Ectodermal cell (in vitro differentiated cells): Measurements from ENCODE around the gene FOXO6.
"Not testable (repeated sequence)": the region's sequence is repeated elsewhere in the genome, so short reads cannot be mapped to it uniquely, and the experiment has no call there.

ENCODE experiments used
- H3K27ac ChIP-seq: 2 replicates; pipeline ENCODE4 v1.7.0; 2013; ENCODE audit warnings: mild to moderate bottlenecking, low read depth, low read length; ENCODE audit not compliant: insufficient read depth, poor library complexity, severe bottlenecking
- H3K27me3 ChIP-seq: 2 replicates; pipeline ENCODE4 v1.7.0; 2013; ENCODE audit warnings: mild to moderate bottlenecking, low read length; ENCODE audit not compliant: insufficient read depth, control insufficient read depth, poor library complexity, severe bottlenecking
- H3K36me3 ChIP-seq: one replicate; pipeline ENCODE4 v1.7.0; 2013; ENCODE audit warnings: low read length; ENCODE audit not compliant: control insufficient read depth, insufficient read depth
- H3K4me1 ChIP-seq: one replicate; pipeline ENCODE4 v1.7.0; 2013; ENCODE audit warnings: low read length; ENCODE audit not compliant: control insufficient read depth, insufficient read depth
- H3K4me3 ChIP-seq: 2 replicates; pipeline ENCODE4 v1.7.0; 2013; ENCODE audit warnings: low read depth, low read length, control low read depth; ENCODE audit not compliant: insufficient read depth
- H3K9me3 ChIP-seq: 2 replicates; pipeline ENCODE4 v1.7.0; 2013; ENCODE audit warnings: mild to moderate bottlenecking, low read length, moderate library complexity; ENCODE audit not compliant: control insufficient read depth
- WGBS, 2 experiments: methylation state at CpG; one replicate each; pipeline ENCODE4 v1.1.7; 2013; ENCODE audit warnings: missing lambda C conversion rate in 2 of 2; 5-methylcytosine and 5-hydroxymethylcytosine counted together

FOXO6 gene

GRCh38 chr1:41329662-41330587 lies 31.3 kb upstream of the FOXO6 start:
- Histone ChIP-seq H3K4me1 (peaks cover 17% of the 10 kb centered on the region), H3K27me3 (no peaks in the 10 kb centered on the region), H3K4me3 (no peak overlapping the region), H3K9me3 (no peaks in the 10 kb centered on the region), H3K27ac (no peak overlapping the region), H3K36me3 (no peaks in the 10 kb centered on the region)
- 78 to 80% methylated on average over 11 of the region's 11 CpGs for WGBS, 2 experiments

DNA sequence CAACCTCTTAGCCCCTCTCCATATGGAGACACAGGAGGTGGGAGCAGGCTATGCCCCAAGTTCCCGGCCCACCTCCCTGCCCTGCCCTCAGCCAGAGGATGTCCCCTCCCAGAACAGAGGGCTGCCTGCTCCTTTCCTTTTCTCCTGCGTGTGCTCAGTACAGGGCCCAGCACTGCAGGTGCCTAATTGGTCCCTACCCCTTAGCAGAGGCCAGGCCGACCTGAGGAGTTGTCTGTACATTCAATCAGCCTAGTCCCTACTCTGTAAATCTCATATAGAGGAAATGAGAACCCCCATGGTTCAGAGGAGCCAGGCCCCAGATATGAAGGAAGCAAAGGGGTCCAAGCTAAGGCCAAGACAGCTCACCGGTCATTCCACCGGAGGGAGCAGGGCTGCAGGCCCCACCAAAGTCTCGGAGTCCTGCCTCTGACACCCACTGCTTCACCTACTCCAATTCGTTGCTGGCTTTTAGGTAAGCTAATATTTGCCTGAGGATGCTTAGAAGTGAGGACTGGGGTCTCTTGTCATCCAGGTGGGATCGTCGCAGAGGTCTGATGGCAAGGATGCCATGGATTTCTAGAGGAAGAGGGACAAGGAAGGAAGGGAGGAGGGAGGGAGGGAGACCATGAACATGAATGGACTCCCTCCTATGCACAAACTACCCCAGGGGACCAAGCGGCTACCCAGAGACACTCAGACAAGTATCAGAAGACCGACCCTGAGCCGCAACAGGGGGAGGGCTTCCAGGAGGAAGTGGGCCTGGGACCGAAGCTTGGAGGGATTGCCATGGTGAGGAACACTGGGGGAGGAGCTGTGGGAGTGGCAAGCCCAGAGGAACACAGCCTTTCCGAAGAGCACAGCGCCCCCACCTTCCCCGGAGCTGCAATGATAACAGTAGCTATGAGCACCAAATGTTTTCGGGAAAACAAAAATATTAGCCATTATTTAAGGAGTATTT lies 30.4 kb upstream of the FOXO6 start:
- peaks cover 17% of the 10 kb centered on the region for H3K4me1 ChIP-seq
- no peak overlapping the region for H3K27ac ChIP-seq
- no peaks in the 10 kb centered on the region for H3K9me3 ChIP-seq
- no peaks in the 10 kb centered on the region for H3K36me3 ChIP-seq
- H3K27me3 ChIP-seq = no peaks in the 10 kb centered on the region
- no peak overlapping the region for H3K4me3 ChIP-seq
- 45 to 47% methylated on average over 17 of the region's 17 CpGs for WGBS, 2 experiments

- Histone ChIP-seq H3K36me3 (no peaks in the 10 kb centered on the region), H3K4me3 (no peak overlapping the region), H3K27ac (no peak overlapping the region), H3K9me3 (no peaks in the 10 kb centered on the region), H3K27me3 (no peaks in the 10 kb centered on the region), H3K4me1 (peaks cover 17% of the 10 kb centered on the region)
- WGBS, 2 experiments = 43% methylated on average over 1 of the region's 1 CpG
Measured at GRCh38 chr1:41331546-41331917, 29.7 kb upstream of the FOXO6 start.

- H3K9me3 ChIP-seq, H3K27ac ChIP-seq, H3K36me3 ChIP-seq, H3K27me3 ChIP-seq, H3K4me3 ChIP-seq: not testable (repeated sequence)
- 92 to 96% methylated on average over 6 of the region's 6 CpGs for WGBS, 2 experiments
- peaks cover 17% of the 10 kb centered on the region for H3K4me1 ChIP-seq
Measured at GRCh38 chr1:41332161-41332560, 29.1 kb upstream of the FOXO6 start.

DNA sequence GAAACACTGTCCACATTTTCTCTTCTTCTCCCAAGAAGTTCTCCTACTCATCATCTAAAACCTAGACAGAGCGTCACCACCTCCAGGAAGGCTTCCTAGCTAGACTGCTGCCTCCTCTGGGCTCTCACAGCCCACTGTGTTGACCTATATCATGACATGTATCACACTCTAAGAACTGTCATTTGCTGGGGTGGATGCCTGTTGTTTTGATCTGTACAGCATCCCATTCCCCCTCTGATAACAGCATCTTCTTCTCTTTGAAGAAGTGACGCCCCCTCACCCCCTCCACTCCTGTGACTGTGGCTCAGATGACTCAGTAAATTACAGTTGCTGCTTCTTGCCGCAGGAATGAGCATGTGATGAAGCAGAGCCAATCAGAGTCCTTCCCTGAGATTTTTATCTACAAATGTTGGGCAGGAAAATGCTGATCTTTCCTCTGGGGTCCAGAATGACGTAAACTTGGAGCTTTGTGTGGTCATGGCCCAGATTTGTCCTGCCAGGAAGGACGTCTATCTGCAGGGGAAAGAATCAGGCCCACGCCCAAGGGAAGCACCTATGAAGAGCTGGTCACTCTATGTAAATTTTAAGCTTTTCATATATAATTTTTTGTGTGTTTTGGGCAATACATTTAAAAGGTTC lies 28.0 kb upstream of the FOXO6 start:
- no peak overlapping the region for H3K4me3 ChIP-seq
- H3K27me3 ChIP-seq = no peaks in the 10 kb centered on the region
- 70 to 76% methylated on average over 6 of the region's 6 CpGs for WGBS, 2 experiments
- peaks cover 17% of the 10 kb centered on the region for H3K4me1 ChIP-seq
- H3K9me3 ChIP-seq = no peaks in the 10 kb centered on the region
- no peak overlapping the region for H3K27ac ChIP-seq
- H3K36me3 ChIP-seq = no peaks in the 10 kb centered on the region

DNA sequence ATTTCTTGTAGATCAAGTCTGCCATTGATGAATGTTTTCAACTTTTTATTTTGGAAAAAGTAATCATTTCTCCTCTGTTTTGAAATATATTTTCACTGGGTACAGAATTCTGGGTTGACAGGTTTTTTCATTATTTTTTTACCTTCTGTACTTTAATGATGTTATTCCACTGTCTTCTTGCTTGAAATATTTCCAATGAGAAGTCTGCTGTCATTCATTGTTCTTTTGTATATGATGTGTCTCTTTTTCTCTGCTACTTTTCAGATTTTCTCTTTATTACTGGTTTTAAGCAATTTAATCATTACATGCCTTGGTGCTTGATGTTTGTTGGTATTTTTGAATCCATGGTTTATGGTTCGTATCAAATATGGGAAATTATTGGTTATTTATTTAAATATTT lies 22.4 kb upstream of the FOXO6 start:
- Histone ChIP-seq H3K27ac (no peak overlapping the region), H3K27me3 (no peaks in the 10 kb centered on the region), H3K4me3 (no peak overlapping the region), H3K4me1 (no peaks in the 10 kb centered on the region), H3K36me3 (no peaks in the 10 kb centered on the region), H3K9me3 (no peaks in the 10 kb centered on the region)
- WGBS, 2 experiments = no CpG with 5 or more reads among the region's 1 CpG

GRCh38 chr1:41340655-41341364 lies 20.4 kb upstream of the FOXO6 start:
- H3K36me3 ChIP-seq = no peaks in the 10 kb centered on the region
- H3K9me3 ChIP-seq = no peaks in the 10 kb centered on the region
- no peaks in the 10 kb centered on the region for H3K27me3 ChIP-seq
- no peak overlapping the region for H3K27ac ChIP-seq
- 14 to 25% methylated on average over 1 of the region's 2 CpGs for WGBS, 2 experiments
- H3K4me1 ChIP-seq = no peaks in the 10 kb centered on the region
- no peak overlapping the region for H3K4me3 ChIP-seq

DNA sequence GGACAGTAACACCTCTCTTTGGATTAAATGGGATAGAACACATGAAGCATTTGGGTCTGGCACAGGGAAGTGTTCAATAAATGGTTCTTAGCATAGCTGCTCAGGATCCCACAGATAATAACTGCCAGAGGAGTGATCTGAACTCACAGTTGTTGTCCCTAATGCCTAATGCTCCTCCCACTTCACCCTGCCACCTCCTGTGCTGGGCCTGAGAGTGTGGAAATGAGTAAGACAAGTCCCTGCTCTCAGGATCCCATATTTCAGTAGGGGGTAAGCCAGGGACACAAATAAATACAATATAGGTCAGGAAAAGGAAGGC lies 19.9 kb upstream of the FOXO6 start:
- H3K9me3 ChIP-seq = no peaks in the 10 kb centered on the region
- H3K27ac ChIP-seq = no peak overlapping the region
- H3K36me3 ChIP-seq = no peaks in the 10 kb centered on the region
- no peaks in the 10 kb centered on the region for H3K27me3 ChIP-seq
- no peaks in the 10 kb centered on the region for H3K4me1 ChIP-seq
- H3K4me3 ChIP-seq = no peak overlapping the region

DNA sequence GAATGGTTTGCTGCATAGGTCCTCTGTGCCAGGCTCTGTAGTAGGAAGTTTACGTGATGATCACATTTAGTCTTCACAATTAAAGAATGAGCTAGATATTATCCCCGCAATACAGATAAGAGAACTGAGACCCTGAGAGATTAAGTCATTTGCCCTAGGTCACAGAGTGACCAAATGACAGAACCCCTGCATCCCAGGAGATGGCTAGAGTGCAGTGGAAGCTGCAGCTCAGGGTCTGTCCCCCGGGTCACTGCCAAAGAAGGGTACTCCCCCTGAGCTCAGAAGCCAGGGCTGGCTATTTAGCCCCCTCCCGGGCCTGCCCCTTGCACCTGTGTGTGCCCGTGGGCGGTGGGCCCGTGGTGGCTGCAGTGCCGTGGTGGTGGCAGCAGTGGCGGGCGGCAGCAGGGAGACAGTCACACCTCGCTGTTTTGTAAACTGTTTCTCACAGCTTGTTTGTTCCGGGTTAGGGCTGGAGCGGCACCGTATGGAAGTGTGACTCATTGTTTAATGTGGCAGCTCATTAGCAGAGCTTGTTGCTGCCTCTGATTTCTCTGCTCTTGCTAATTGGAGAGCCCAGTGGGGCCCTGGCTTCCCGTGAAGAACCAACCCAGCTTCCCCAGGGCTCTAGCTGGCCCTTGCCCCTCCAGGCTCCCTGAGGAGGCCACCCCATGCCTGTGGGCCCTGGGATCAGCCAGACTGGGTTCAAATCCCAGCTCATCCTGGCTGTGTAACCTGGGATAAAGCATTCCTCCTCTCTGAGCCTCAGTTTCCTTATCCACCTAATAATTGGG lies 19.3 kb upstream of the FOXO6 start:
- no peak overlapping the region for H3K4me3 ChIP-seq
- no peak overlapping the region for H3K27ac ChIP-seq
- no peaks in the 10 kb centered on the region for H3K36me3 ChIP-seq
- 30 to 40% methylated on average over 15 of the region's 15 CpGs for WGBS, 2 experiments
- no peaks in the 10 kb centered on the region for H3K4me1 ChIP-seq
- H3K9me3 ChIP-seq = no peaks in the 10 kb centered on the region
- H3K27me3 ChIP-seq = no peaks in the 10 kb centered on the region
